IPS DF 6.9 (cell line): ENCODE measurements around the gene CFAP157.
A peak's percentile ranks its signal among the peaks of the same experiment; 100 is the strongest.

Experiments used
- DNase-seq: peaks from one replicate; pipeline ENCODE4 v3.0.0-alpha.2; 2013; ENCODE audit warnings: low read depth, low spot score
- H3K27ac ChIP-seq: one replicate; pipeline ENCODE4 v1.5.1; 2013; ENCODE audit warnings: low read length, control low read depth
- H3K27me3 ChIP-seq: 2 replicates; pipeline ENCODE4 v1.6.1; 2013; ENCODE audit warnings: mild to moderate bottlenecking, low read length; ENCODE audit not compliant: control insufficient read depth, insufficient read depth
- H3K36me3 ChIP-seq: 2 replicates; pipeline ENCODE4 v1.6.1; 2013; ENCODE audit warnings: low read length; ENCODE audit not compliant: control insufficient read depth, insufficient read depth
- H3K4me1 ChIP-seq: 2 replicates; pipeline ENCODE4 v1.6.1; 2013; ENCODE audit warnings: low read length; ENCODE audit not compliant: control insufficient read depth, insufficient read depth
- H3K4me3 ChIP-seq: 2 replicates; pipeline ENCODE4 v1.5.1; 2013; ENCODE audit warnings: mild to moderate bottlenecking, low read length
- H3K9me3 ChIP-seq: 2 replicates; pipeline ENCODE4 v1.6.1; 2013; ENCODE audit warnings: low read length, inconsistent platforms; ENCODE audit not compliant: control insufficient read depth, insufficient read depth
- WGBS: extraction: QIAGEN DNeasy Blood & Tissue Kit; methylation state at CpG from one replicate; pipeline ENCODE4 v1.1.7; 2013; ENCODE audit warnings: mixed read lengths, missing lambda C conversion rate; ENCODE audit not compliant: insufficient read length, insufficient coverage; 5-methylcytosine and 5-hydroxymethylcytosine counted together

CFAP157 gene

GRCh38 chr9:127705577-127706379 is 1.0 kb upstream of the CFAP157 start:
- Histone ChIP-seq H3K4me1 (peaks cover 10% of the 10 kb centered on the region), H3K9me3 (no peaks in the 10 kb centered on the region), H3K27ac (no peak overlapping the region), H3K36me3 (no peaks in the 10 kb centered on the region; the same call in 1 of the 2 replicates), H3K4me3 (no peak overlapping the region), H3K27me3 (no peaks in the 10 kb centered on the region)
- DNase-seq: no peak
- WGBS: no CpG with 5 or more reads among the region's 12 CpGs

- H3K9me3 ChIP-seq: no peaks in the 10 kb centered on the region
- peaks cover 12% of the 10 kb centered on the region for H3K4me1 ChIP-seq
- no CpG with 5 or more reads among the region's 5 CpGs for WGBS
- H3K27me3 ChIP-seq: no peaks in the 10 kb centered on the region
- no peak overlapping the region for H3K4me3 ChIP-seq
- DNase-seq: no peak
- H3K27ac ChIP-seq: no peak overlapping the region
- H3K36me3 ChIP-seq: no peaks in the 10 kb centered on the region; the same call in 1 of the 2 replicates
Measured at GRCh38 chr9:127707766-127708165, 978 bp downstream of the CFAP157 start.

- no peaks in the 10 kb centered on the region for H3K27me3 ChIP-seq
- no peaks in the 10 kb centered on the region for H3K9me3 ChIP-seq
- peaks cover 12% of the 10 kb centered on the region for H3K4me1 ChIP-seq
- no peak overlapping the region for H3K27ac ChIP-seq
- DNase-seq: no peak
- no CpG with 5 or more reads among the region's 8 CpGs for WGBS
- no peaks in the 10 kb centered on the region; the same call in 1 of the 2 replicates for H3K36me3 ChIP-seq
- no peak overlapping the region for H3K4me3 ChIP-seq
Measured at GRCh38 chr9:127708952-127709587, 2.3 kb downstream of the CFAP157 start.

GRCh38 chr9:127710204-127710783 is 3.5 kb downstream of the CFAP157 start:
- no peak overlapping the region for H3K4me3 ChIP-seq
- no peaks in the 10 kb centered on the region for H3K9me3 ChIP-seq
- H3K36me3 ChIP-seq: no peaks in the 10 kb centered on the region; the same call in 1 of the 2 replicates
- no CpG with 5 or more reads among the region's 10 CpGs for WGBS
- H3K27ac ChIP-seq: no peak overlapping the region
- no peaks in the 10 kb centered on the region for H3K27me3 ChIP-seq
- H3K4me1 ChIP-seq: peaks cover 13% of the 10 kb centered on the region
- DNase-seq: no peak

GRCh38 chr9:127711226-127711701 is 4.5 kb downstream of the CFAP157 start:
- no CpG with 5 or more reads among the region's 9 CpGs for WGBS
- H3K27ac ChIP-seq: no peak overlapping the region
- no peaks in the 10 kb centered on the region; the same call in 1 of the 2 replicates for H3K36me3 ChIP-seq
- no peak overlapping the region for H3K4me3 ChIP-seq
- no peak for DNase-seq
- H3K4me1 ChIP-seq: peaks cover 9% of the 10 kb centered on the region; the same call in 1 of the 2 replicates
- no peaks in the 10 kb centered on the region for H3K27me3 ChIP-seq
- H3K9me3 ChIP-seq: no peaks in the 10 kb centered on the region

GRCh38 chr9:127711831-127712274 is 5.1 kb downstream of the CFAP157 start:
- no peak for DNase-seq
- 0 out of 2 replicates have a peak, but pooled peaks cover 5% of the 10 kb centered on the region for H3K4me1 ChIP-seq
- H3K36me3 ChIP-seq: no peaks in the 10 kb centered on the region
- no peaks in the 10 kb centered on the region for H3K9me3 ChIP-seq
- H3K27me3 ChIP-seq: no peaks in the 10 kb centered on the region
- H3K27ac ChIP-seq: no peak overlapping the region
- no peak overlapping the region for H3K4me3 ChIP-seq
- no CpG with 5 or more reads among the region's 11 CpGs for WGBS

- Histone ChIP-seq H3K27ac (no peak overlapping the region), H3K27me3 (no peaks in the 10 kb centered on the region), H3K9me3 (no peaks in the 10 kb centered on the region), H3K36me3 (no peaks in the 10 kb centered on the region), H3K4me1 (0 out of 2 replicates have a peak, but pooled peaks cover 4% of the 10 kb centered on the region), H3K4me3 (no peak overlapping the region)
- no peak for DNase-seq
- WGBS: no CpG with 5 or more reads among the region's 11 CpGs
Measured at GRCh38 chr9:127712371-127712770, 5.6 kb downstream of the CFAP157 start.

GRCh38 chr9:127712867-127713266 is 6.1 kb downstream of the CFAP157 start:
- Histone ChIP-seq H3K27ac (no peak overlapping the region), H3K36me3 (no peaks in the 10 kb centered on the region), H3K9me3 (no peaks in the 10 kb centered on the region), H3K4me1 (0 out of 2 replicates have a peak, but pooled peaks cover 4% of the 10 kb centered on the region), H3K4me3 (no peak overlapping the region), H3K27me3 (no peaks in the 10 kb centered on the region)
- DNase-seq: no peak
- no CpG with 5 or more reads among the region's 10 CpGs for WGBS

- WGBS: no CpG with 5 or more reads among the region's 19 CpGs
- Histone ChIP-seq H3K27ac (no peak overlapping the region), H3K4me3 (peak overlapping the region; percentile 6; the same call in 1 of the 2 replicates), H3K27me3 (no peaks in the 10 kb centered on the region), H3K36me3 (no peaks in the 10 kb centered on the region), H3K9me3 (no peaks in the 10 kb centered on the region), H3K4me1 (0 out of 2 replicates have a peak, but pooled peaks cover 4% of the 10 kb centered on the region)
- DNase-seq: no peak
Measured at GRCh38 chr9:127714020-127714750, 7.4 kb downstream of the CFAP157 start.
